Measurements from ENCODE around the gene RAD50.

RAD50 gene

GRCh38 chr5:132595624-132596023 is 38.8 kb downstream of the RAD50 start:
- H3K36me3 ChIP-seq (ENCODE audit: insufficient read depth, low read length) = peaks cover 47% of the 10 kb centered on the region
- H3K27me3 ChIP-seq (ENCODE audit: insufficient read depth, low read length) = no peaks in the 10 kb centered on the region
- peaks cover 8% of the 10 kb centered on the region for H3K4me1 ChIP-seq (ENCODE audit: control insufficient read depth, insufficient read depth, low read length, unreplicated experiment)
- H3K79me2 ChIP-seq (ENCODE audit: control insufficient read depth, insufficient read depth, low read length, unreplicated experiment) = no peaks in the 10 kb centered on the region
- no peak overlapping the region for H3K4me3 ChIP-seq (ENCODE audit: low read depth, low read length)
- H2AFZ ChIP-seq (ENCODE audit: low read length, unreplicated experiment) = no peak overlapping the region
- H3K27ac ChIP-seq (ENCODE audit: low read depth, low read length) = no peak overlapping the region

GRCh38 chr5:132601071-132601728 is 44.4 kb downstream of the RAD50 start:
- Histone ChIP-seq H3K4me3 (ENCODE audit: low read depth, low read length) (no peak overlapping the region), H3K27me3 (ENCODE audit: insufficient read depth, low read length) (no peaks in the 10 kb centered on the region), H3K4me1 (ENCODE audit: control insufficient read depth, insufficient read depth, low read length, unreplicated experiment) (peaks cover 16% of the 10 kb centered on the region), H3K79me2 (ENCODE audit: control insufficient read depth, insufficient read depth, low read length, unreplicated experiment) (no peaks in the 10 kb centered on the region), H2AFZ (ENCODE audit: low read length, unreplicated experiment) (no peak overlapping the region), H3K27ac (ENCODE audit: low read depth, low read length) (no peak overlapping the region), H3K36me3 (ENCODE audit: insufficient read depth, low read length) (peaks cover 34% of the 10 kb centered on the region)

- H3K79me2 ChIP-seq (ENCODE audit: control insufficient read depth, insufficient read depth, low read length, unreplicated experiment) = no peaks in the 10 kb centered on the region
- no peaks in the 10 kb centered on the region for H3K27me3 ChIP-seq (ENCODE audit: insufficient read depth, low read length)
- H3K36me3 ChIP-seq (ENCODE audit: insufficient read depth, low read length) = peaks cover 33% of the 10 kb centered on the region
- H3K27ac ChIP-seq (ENCODE audit: low read depth, low read length) = no peak overlapping the region
- H3K4me1 ChIP-seq (ENCODE audit: control insufficient read depth, insufficient read depth, low read length, unreplicated experiment) = no peaks in the 10 kb centered on the region
- H3K4me3 ChIP-seq (ENCODE audit: low read depth, low read length) = no peak overlapping the region
- H2AFZ ChIP-seq (ENCODE audit: low read length, unreplicated experiment) = no peak overlapping the region
Measured at GRCh38 chr5:132607095-132607494, 50.3 kb downstream of the RAD50 start.

- peaks cover 33% of the 10 kb centered on the region for H3K36me3 ChIP-seq (ENCODE audit: insufficient read depth, low read length)
Measured at GRCh38 chr5:132608107-132608506, 51.3 kb downstream of the RAD50 start.

GRCh38 chr5:132611965-132612364 is 55.2 kb downstream of the RAD50 start:
- Histone ChIP-seq H3K27ac (ENCODE audit: low read depth, low read length) (no peak overlapping the region), H3K27me3 (ENCODE audit: insufficient read depth, low read length) (no peaks in the 10 kb centered on the region), H3K4me3 (ENCODE audit: low read depth, low read length) (no peak overlapping the region), H3K4me1 (ENCODE audit: control insufficient read depth, insufficient read depth, low read length, unreplicated experiment) (no peaks in the 10 kb centered on the region), H3K36me3 (ENCODE audit: insufficient read depth, low read length) (peaks cover 45% of the 10 kb centered on the region), H2AFZ (ENCODE audit: low read length, unreplicated experiment) (no peak overlapping the region), H3K79me2 (ENCODE audit: control insufficient read depth, insufficient read depth, low read length, unreplicated experiment) (no peaks in the 10 kb centered on the region)

More at GRCh38 chr5:132608107-132608506, 51.3 kb downstream of the RAD50 start:
- Histone ChIP-seq H2AFZ (ENCODE audit: low read length, unreplicated experiment) (no peak overlapping the region), H3K4me3 (ENCODE audit: low read depth, low read length) (no peak overlapping the region), H3K4me1 (ENCODE audit: control insufficient read depth, insufficient read depth, low read length, unreplicated experiment) (no peaks in the 10 kb centered on the region), H3K79me2 (ENCODE audit: control insufficient read depth, insufficient read depth, low read length, unreplicated experiment) (no peaks in the 10 kb centered on the region), H3K27me3 (ENCODE audit: insufficient read depth, low read length) (no peaks in the 10 kb centered on the region), H3K27ac (ENCODE audit: low read depth, low read length) (no peak overlapping the region)

- Histone ChIP-seq H3K36me3 (ENCODE audit: insufficient read depth, low read length) (peaks cover 47% of the 10 kb centered on the region), H2AFZ (ENCODE audit: low read length, unreplicated experiment) (no peak overlapping the region), H3K27me3 (ENCODE audit: insufficient read depth, low read length) (no peaks in the 10 kb centered on the region), H3K4me3 (ENCODE audit: low read depth, low read length) (no peak overlapping the region), H3K79me2 (ENCODE audit: control insufficient read depth, insufficient read depth, low read length, unreplicated experiment) (no peaks in the 10 kb centered on the region), H3K4me1 (ENCODE audit: control insufficient read depth, insufficient read depth, low read length, unreplicated experiment) (no peaks in the 10 kb centered on the region), H3K27ac (ENCODE audit: low read depth, low read length) (no peak overlapping the region)
Measured at GRCh38 chr5:132612846-132613245, 56.1 kb downstream of the RAD50 start.

- Histone ChIP-seq H3K79me2 (ENCODE audit: control insufficient read depth, insufficient read depth, low read length, unreplicated experiment) (no peaks in the 10 kb centered on the region), H3K27me3 (ENCODE audit: insufficient read depth, low read length) (no peaks in the 10 kb centered on the region), H3K4me1 (ENCODE audit: control insufficient read depth, insufficient read depth, low read length, unreplicated experiment) (no peaks in the 10 kb centered on the region), H3K4me3 (ENCODE audit: low read depth, low read length) (no peak overlapping the region), H2AFZ (ENCODE audit: low read length, unreplicated experiment) (no peak overlapping the region), H3K36me3 (ENCODE audit: insufficient read depth, low read length) (peaks cover 17% of the 10 kb centered on the region), H3K27ac (ENCODE audit: low read depth, low read length) (no peak overlapping the region)
Measured at GRCh38 chr5:132621699-132622098, 64.9 kb downstream of the RAD50 start.

GRCh38 chr5:132622608-132623007 is 65.8 kb downstream of the RAD50 start:
- peaks cover 12% of the 10 kb centered on the region; the same call in 1 of the 2 replicates for H3K36me3 ChIP-seq (ENCODE audit: insufficient read depth, low read length)
- no peak overlapping the region for H3K27ac ChIP-seq (ENCODE audit: low read depth, low read length)
- no peak overlapping the region for H2AFZ ChIP-seq (ENCODE audit: low read length, unreplicated experiment)
- H3K4me3 ChIP-seq (ENCODE audit: low read depth, low read length) = no peak overlapping the region
- H3K27me3 ChIP-seq (ENCODE audit: insufficient read depth, low read length) = no peaks in the 10 kb centered on the region
- no peaks in the 10 kb centered on the region for H3K4me1 ChIP-seq (ENCODE audit: control insufficient read depth, insufficient read depth, low read length, unreplicated experiment)
- H3K79me2 ChIP-seq (ENCODE audit: control insufficient read depth, insufficient read depth, low read length, unreplicated experiment) = no peaks in the 10 kb centered on the region

- no peaks in the 10 kb centered on the region for H3K36me3 ChIP-seq (ENCODE audit: insufficient read depth, low read length)
- no peak overlapping the region for H2AFZ ChIP-seq (ENCODE audit: low read length, unreplicated experiment)
- no peaks in the 10 kb centered on the region for H3K79me2 ChIP-seq (ENCODE audit: control insufficient read depth, insufficient read depth, low read length, unreplicated experiment)
Measured at GRCh38 chr5:132627470-132627869, 70.7 kb downstream of the RAD50 start.

GRCh38 chr5:132628814-132629213 is 72.0 kb downstream of the RAD50 start:
- no peak overlapping the region for H2AFZ ChIP-seq (ENCODE audit: low read length, unreplicated experiment)
- no peaks in the 10 kb centered on the region for H3K27me3 ChIP-seq (ENCODE audit: insufficient read depth, low read length)
- H3K79me2 ChIP-seq (ENCODE audit: control insufficient read depth, insufficient read depth, low read length, unreplicated experiment) = no peaks in the 10 kb centered on the region
- no peak overlapping the region for H3K27ac ChIP-seq (ENCODE audit: low read depth, low read length)
- H3K4me1 ChIP-seq (ENCODE audit: control insufficient read depth, insufficient read depth, low read length, unreplicated experiment) = no peaks in the 10 kb centered on the region
- no peak overlapping the region for H3K4me3 ChIP-seq (ENCODE audit: low read depth, low read length)
- H3K36me3 ChIP-seq (ENCODE audit: insufficient read depth, low read length) = no peaks in the 10 kb centered on the region

More at GRCh38 chr5:132627470-132627869, 70.7 kb downstream of the RAD50 start:
- no peaks in the 10 kb centered on the region for H3K27me3 ChIP-seq (ENCODE audit: insufficient read depth, low read length)
- no peak overlapping the region for H3K4me3 ChIP-seq (ENCODE audit: low read depth, low read length)
- no peak overlapping the region for H3K27ac ChIP-seq (ENCODE audit: low read depth, low read length)
- no peaks in the 10 kb centered on the region for H3K4me1 ChIP-seq (ENCODE audit: control insufficient read depth, insufficient read depth, low read length, unreplicated experiment)

- Histone ChIP-seq H3K79me2 (ENCODE audit: control insufficient read depth, insufficient read depth, low read length, unreplicated experiment) (no peaks in the 10 kb centered on the region), H3K36me3 (ENCODE audit: insufficient read depth, low read length) (no peaks in the 10 kb centered on the region), H3K4me1 (ENCODE audit: control insufficient read depth, insufficient read depth, low read length, unreplicated experiment) (no peaks in the 10 kb centered on the region), H2AFZ (ENCODE audit: low read length, unreplicated experiment) (no peak overlapping the region), H3K4me3 (ENCODE audit: low read depth, low read length) (no peak overlapping the region), H3K27me3 (ENCODE audit: insufficient read depth, low read length) (no peaks in the 10 kb centered on the region), H3K27ac (ENCODE audit: low read depth, low read length) (no peak overlapping the region)
Measured at GRCh38 chr5:132629230-132629944, 72.6 kb downstream of the RAD50 start.
